HepG2 (cell line): ENCODE measurements around the gene RPS2. TPM values are rescaled to one million over a fixed set of nuclear protein-coding genes. Genes with fewer than 3 reads are reported as not detected.

Source experiments
- AGO2 ChIP-seq: fragments of 200-400 bp; formaldehyde crosslinking; optimal IDR thresholded peaks from 2 replicates; pipeline ENCODE3; 2017; ENCODE audit warnings: mild to moderate bottlenecking, low read depth, low read length, moderate library complexity
- ATF7 ChIP-seq, 2 experiments: fragments of 450-650 bp in 1 of 2; sonication (generic) in 1 of 2; formaldehyde crosslinking in 1 of 2; IDR thresholded peaks; 2 replicates each; pipeline versions ENCODE4 v1.4.0 to v1.6.1; 2016 to 2020; ENCODE audit warnings: antibody characterized with exemption in 1 of 2, mild to moderate bottlenecking in 1 of 2, missing genetic modification reagents in 1 of 2
- CBFB ChIP-seq: sonication (generic); formaldehyde crosslinking; IDR thresholded peaks from 2 replicates; pipeline ENCODE4 v1.4.0; 2020; ENCODE audit warnings: missing genetic modification reagents
- ETV5 ChIP-seq: IDR thresholded peaks from 2 replicates; pipeline ENCODE4 v1.6.1; 2018; ENCODE audit warnings: missing biosample characterization, missing genetic modification reagents, inconsistent platforms, borderline replicate concordance
- JUNB ChIP-seq: sonication (generic); formaldehyde crosslinking; IDR thresholded peaks from 2 replicates; pipeline ENCODE4 v1.8.0; 2022; ENCODE audit warnings: missing genetic modification reagents, mild to moderate bottlenecking, borderline replicate concordance
- MAF1 ChIP-seq: sonication (generic); formaldehyde crosslinking; IDR thresholded peaks from 2 replicates; pipeline ENCODE4 v1.5.0; 2020; ENCODE audit warnings: missing genetic modification reagents, borderline replicate concordance
- MED8 ChIP-seq: sonication (generic); formaldehyde crosslinking; IDR thresholded peaks from 2 replicates; pipeline ENCODE4 v1.8.1; 2023; ENCODE audit warnings: mild to moderate bottlenecking, missing genetic modification reagents; ENCODE audit not compliant: insufficient replicate concordance
- NR2F6 ChIP-seq, 2 experiments: IDR thresholded peaks; 2 replicates each; pipeline ENCODE4 v1.6.1; 2016; ENCODE audit warnings: antibody characterized with exemption in 1 of 2, mild to moderate bottlenecking in 1 of 2
- PLRG1 ChIP-seq: fragments of 450-650 bp; conservative IDR thresholded peaks from 2 replicates; pipeline ENCODE4 v1.6.1; 2016
- SIX1 ChIP-seq: sonication (generic); formaldehyde crosslinking; IDR thresholded peaks from 2 replicates; pipeline ENCODE4 v1.4.0; 2020; ENCODE audit warnings: missing genetic modification reagents, borderline replicate concordance
- SMAD3 ChIP-seq: sonication (generic); formaldehyde crosslinking; IDR thresholded peaks from 2 replicates; pipeline ENCODE4 v1.4.0; 2020; ENCODE audit warnings: missing genetic modification reagents
- SRY ChIP-seq: sonication (generic); formaldehyde crosslinking; IDR thresholded peaks from 2 replicates; pipeline ENCODE4 v1.8.0; 2022; ENCODE audit warnings: mild to moderate bottlenecking, missing genetic modification reagents
- TSC22D2 ChIP-seq: sonication (generic); formaldehyde crosslinking; IDR thresholded peaks from 2 replicates; pipeline ENCODE4 v1.5.1; 2020; ENCODE audit warnings: missing genetic modification reagents, mild to moderate bottlenecking, borderline replicate concordance
- ZNF83 ChIP-seq: sonication (generic); formaldehyde crosslinking; IDR thresholded peaks from 2 replicates; pipeline ENCODE4 v1.4.0; 2020; ENCODE audit warnings: missing genetic modification reagents, mild to moderate bottlenecking, borderline replicate concordance
- polyA plus RNA-seq, 8 experiments: library from polyadenylated mRNA; depleted of rRNA in 3 of 8; stranded (reverse) in 7 of 8; unstranded in 1 of 8; fragments of >200 nt; fragmentation: Illumina TruSeq in 4 of 8; extraction: Trizol in 4 of 8; gene quantifications; 2 replicates each; pipeline versions ENCODE4 v1.2.1 to v1.2.3, GENCODE V29; 2011 to 2016; ENCODE audit warnings: low read depth in 4 of 8, missing spikeins in 1 of 8, mixed read lengths in 1 of 8; ENCODE audit not compliant: insufficient read depth in 1 of 8
- total RNA-seq, 5 experiments: library from RNA; depleted of rRNA; stranded (reverse); fragments of >200 nt; fragmentation: Illumina TruSeq; extraction: Trizol; gene quantifications; 2 replicates each; pipeline ENCODE4 v1.2.3, GENCODE V29; 2016; ENCODE audit warnings: low read depth in 1 of 5
- TF ChIP-seq, protein P1 (sequence below), 2 experiments: IDR thresholded peaks; 2 replicates each; pipeline ENCODE4 v1.6.1; 2011 to 2012; ENCODE audit warnings: low read length in 2 of 2, borderline replicate concordance in 1 of 2, low read depth in 1 of 2, mild to moderate bottlenecking in 1 of 2, moderate library complexity in 1 of 2
- TF ChIP-seq, protein P2 (sequence below): sonication (generic); formaldehyde crosslinking; IDR thresholded peaks from 2 replicates; pipeline ENCODE4 v1.4.0; 2020; ENCODE audit warnings: mild to moderate bottlenecking, missing genetic modification reagents
- TF ChIP-seq, protein P3 (sequence below): IDR thresholded peaks from 2 replicates; pipeline ENCODE4 v1.6.1; 2018; ENCODE audit warnings: missing genetic modification reagents
- TF ChIP-seq, protein P4 (sequence below): sonication (generic); formaldehyde crosslinking; IDR thresholded peaks from 2 replicates; pipeline ENCODE4 v1.4.0; 2020; ENCODE audit warnings: mild to moderate bottlenecking, low read depth, missing genetic modification reagents

RPS2 gene
- total and polyA plus RNA-seq, 2 of the 13 experiments (the other 11 are each of a cell fraction or from before 2014, with no cell fraction given): 1,908 to 4,514 TPM

DNA sequence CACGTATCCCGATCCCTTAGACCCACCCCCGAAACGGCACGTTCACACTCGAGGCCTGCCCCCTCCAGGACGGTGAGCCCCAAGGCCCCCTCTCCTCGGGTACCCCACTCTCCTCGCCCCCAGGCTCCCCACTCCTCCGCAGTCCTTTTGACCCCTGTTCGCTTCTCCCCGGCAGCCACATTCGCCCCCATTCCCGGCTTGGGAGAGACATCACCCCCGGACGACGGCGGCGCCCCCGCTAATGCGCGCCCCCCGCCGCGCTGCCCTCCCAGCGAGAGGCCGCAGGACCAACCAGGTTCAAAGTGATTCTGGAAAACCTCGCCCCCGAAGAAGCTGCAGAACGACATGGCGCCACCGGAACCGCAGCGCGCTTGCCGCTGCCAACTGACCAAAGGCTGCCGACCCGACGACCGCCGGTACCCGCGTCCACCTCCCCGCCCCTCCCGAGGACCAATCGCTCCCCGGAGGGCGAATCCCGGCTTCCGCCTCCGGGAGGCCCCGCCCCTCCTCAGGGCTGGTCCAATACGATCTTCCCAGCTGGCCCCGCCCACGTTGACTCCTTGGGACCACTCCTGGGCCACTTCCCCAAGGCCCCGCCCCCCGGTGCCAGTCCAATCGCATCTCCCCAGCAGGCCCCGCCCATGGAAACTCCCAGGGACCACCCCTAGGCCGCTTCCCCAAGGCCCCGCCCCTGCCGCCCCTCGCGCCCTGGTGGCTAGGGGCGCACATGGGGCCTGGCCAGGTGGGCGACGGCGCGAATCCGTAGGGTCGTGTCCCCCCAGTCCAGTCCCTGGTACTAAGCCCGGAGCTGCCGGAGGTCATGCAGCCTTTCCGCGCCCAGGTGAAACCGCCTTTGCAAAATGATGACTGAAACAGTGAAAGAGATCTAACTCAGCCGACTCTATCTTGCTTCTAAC lies 21.6 kb downstream of the RPS2 start, which contains the start of gene MSRB1 (continued):
- TF ChIP-seq, protein P1, sequence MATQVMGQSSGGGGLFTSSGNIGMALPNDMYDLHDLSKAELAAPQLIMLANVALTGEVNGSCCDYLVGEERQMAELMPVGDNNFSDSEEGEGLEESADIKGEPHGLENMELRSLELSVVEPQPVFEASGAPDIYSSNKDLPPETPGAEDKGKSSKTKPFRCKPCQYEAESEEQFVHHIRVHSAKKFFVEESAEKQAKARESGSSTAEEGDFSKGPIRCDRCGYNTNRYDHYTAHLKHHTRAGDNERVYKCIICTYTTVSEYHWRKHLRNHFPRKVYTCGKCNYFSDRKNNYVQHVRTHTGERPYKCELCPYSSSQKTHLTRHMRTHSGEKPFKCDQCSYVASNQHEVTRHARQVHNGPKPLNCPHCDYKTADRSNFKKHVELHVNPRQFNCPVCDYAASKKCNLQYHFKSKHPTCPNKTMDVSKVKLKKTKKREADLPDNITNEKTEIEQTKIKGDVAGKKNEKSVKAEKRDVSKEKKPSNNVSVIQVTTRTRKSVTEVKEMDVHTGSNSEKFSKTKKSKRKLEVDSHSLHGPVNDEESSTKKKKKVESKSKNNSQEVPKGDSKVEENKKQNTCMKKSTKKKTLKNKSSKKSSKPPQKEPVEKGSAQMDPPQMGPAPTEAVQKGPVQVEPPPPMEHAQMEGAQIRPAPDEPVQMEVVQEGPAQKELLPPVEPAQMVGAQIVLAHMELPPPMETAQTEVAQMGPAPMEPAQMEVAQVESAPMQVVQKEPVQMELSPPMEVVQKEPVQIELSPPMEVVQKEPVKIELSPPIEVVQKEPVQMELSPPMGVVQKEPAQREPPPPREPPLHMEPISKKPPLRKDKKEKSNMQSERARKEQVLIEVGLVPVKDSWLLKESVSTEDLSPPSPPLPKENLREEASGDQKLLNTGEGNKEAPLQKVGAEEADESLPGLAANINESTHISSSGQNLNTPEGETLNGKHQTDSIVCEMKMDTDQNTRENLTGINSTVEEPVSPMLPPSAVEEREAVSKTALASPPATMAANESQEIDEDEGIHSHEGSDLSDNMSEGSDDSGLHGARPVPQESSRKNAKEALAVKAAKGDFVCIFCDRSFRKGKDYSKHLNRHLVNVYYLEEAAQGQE (IDR thresholded peaks at IDR 0.05; ENCODE audit: borderline replicate concordance in 1 of 2, low read depth in 1 of 2, low read length in 2 of 2): peak in 1 of 2 experiments; percentile 62; a peak in 1 of 4 replicates
- TF ChIP-seq JUNB (CRISPR knock-in tag) (no peak), MED8 (CRISPR knock-in tag) (peak; percentile 36), TSC22D2 (CRISPR knock-in tag) (0 out of 2 replicates have a peak, but pooled peaks have one; percentile 22), PLRG1 (no peak), NR2F6 (IDR thresholded peaks at IDR 0.05) (no peak), NR2F6 (CRISPR knock-in tag; IDR thresholded peaks at IDR 0.05) (peak; percentile 32; the same call in 1 of the 2 replicates), CBFB (CRISPR knock-in tag) (0 out of 2 replicates have a peak, but pooled peaks have one; percentile 21), SIX1 (CRISPR knock-in tag) (no peak), ATF7 (IDR thresholded peaks at IDR 0.05) (no peak), ATF7 (CRISPR knock-in tag; IDR thresholded peaks at IDR 0.05) (no peak), SMAD3 (CRISPR knock-in tag) (peak; percentile 21; the same call in 1 of the 2 replicates), SRY (CRISPR knock-in tag) (peak; percentile 80; the same call in 1 of the 2 replicates), AGO2 (peak; percentile 82), ZNF83 (no peak), ETV5 (CRISPR knock-in tag) (peak; percentile 60), MAF1 (no peak)
- TF ChIP-seq, protein P2, sequence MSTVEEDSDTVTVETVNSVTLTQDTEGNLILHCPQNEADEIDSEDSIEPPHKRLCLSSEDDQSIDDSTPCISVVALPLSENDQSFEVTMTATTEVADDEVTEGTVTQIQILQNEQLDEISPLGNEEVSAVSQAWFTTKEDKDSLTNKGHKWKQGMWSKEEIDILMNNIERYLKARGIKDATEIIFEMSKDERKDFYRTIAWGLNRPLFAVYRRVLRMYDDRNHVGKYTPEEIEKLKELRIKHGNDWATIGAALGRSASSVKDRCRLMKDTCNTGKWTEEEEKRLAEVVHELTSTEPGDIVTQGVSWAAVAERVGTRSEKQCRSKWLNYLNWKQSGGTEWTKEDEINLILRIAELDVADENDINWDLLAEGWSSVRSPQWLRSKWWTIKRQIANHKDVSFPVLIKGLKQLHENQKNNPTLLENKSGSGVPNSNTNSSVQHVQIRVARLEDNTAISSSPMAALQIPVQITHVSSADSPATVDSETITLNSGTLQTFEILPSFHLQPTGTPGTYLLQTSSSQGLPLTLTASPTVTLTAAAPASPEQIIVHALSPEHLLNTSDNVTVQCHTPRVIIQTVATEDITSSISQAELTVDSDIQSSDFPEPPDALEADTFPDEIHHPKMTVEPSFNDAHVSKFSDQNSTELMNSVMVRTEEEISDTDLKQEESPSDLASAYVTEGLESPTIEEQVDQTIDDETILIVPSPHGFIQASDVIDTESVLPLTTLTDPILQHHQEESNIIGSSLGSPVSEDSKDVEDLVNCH: peak; percentile 34; the same call in 1 of the 2 replicates
- TF ChIP-seq, protein P3, sequence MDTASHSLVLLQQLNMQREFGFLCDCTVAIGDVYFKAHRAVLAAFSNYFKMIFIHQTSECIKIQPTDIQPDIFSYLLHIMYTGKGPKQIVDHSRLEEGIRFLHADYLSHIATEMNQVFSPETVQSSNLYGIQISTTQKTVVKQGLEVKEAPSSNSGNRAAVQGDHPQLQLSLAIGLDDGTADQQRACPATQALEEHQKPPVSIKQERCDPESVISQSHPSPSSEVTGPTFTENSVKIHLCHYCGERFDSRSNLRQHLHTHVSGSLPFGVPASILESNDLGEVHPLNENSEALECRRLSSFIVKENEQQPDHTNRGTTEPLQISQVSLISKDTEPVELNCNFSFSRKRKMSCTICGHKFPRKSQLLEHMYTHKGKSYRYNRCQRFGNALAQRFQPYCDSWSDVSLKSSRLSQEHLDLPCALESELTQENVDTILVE (CRISPR knock-in tag): peak; percentile 65; the same call in 1 of the 2 replicates
- TF ChIP-seq, protein P4, sequence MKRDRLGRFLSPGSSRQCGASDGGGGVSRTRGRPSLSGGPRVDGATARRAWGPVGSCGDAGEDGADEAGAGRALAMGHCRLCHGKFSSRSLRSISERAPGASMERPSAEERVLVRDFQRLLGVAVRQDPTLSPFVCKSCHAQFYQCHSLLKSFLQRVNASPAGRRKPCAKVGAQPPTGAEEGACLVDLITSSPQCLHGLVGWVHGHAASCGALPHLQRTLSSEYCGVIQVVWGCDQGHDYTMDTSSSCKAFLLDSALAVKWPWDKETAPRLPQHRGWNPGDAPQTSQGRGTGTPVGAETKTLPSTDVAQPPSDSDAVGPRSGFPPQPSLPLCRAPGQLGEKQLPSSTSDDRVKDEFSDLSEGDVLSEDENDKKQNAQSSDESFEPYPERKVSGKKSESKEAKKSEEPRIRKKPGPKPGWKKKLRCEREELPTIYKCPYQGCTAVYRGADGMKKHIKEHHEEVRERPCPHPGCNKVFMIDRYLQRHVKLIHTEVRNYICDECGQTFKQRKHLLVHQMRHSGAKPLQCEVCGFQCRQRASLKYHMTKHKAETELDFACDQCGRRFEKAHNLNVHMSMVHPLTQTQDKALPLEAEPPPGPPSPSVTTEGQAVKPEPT: 0 out of 2 replicates have a peak, but pooled peaks have one; percentile 47
